ENCODE data around the gene PDE6H. TPM values are rescaled to one million over a fixed set of nuclear protein-coding genes. Genes with fewer than 3 reads are reported as not detected.

PDE6H gene
- total RNA-seq, 2 experiments from 2014 or later = not detected

DNA sequence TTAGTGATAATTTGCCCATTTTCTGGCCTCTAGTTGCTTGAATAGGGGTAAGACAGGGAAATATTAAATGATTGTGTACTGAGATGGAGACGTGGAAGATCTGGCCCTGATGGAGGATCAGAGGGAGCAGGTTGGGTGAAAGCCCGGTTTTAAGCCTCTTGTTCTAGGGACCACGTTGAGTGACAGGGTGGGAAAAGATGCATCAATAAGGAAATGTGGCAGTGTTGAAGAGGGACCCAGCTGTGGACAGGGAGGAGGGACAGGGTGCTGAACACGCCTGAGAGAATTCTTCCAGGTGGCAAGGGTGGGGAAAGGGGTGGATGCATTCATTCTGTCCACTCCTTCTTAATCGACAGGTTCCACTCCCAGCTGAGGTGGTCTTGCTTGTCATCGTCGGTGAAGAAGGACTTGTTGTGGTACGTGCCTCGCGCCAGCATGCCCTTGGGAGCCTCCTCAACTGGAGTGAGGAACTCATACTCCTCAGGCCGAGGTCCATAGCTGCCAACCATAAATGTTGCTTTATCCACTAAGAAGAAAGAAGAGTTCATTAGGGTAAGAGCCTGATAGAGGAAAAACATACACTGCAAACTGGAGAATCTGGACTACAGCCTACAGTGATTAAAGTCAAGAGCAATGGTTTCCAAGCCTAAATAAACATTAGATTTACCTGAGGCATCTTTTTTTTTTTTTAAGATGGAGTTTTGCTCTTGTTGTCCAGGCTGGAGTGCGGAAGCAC is 30.5 kb upstream of the PDE6H start:
- H3K27me3 Mint-ChIP-seq = no peaks in the 10 kb centered on the region
- H3K4me1 Mint-ChIP-seq = peaks cover 49% of the 10 kb centered on the region
- H3K27ac Mint-ChIP-seq = peak overlapping the region; percentile 18
- H3K36me3 Mint-ChIP-seq = peaks cover 85% of the 10 kb centered on the region
- no peak for DNase-seq
- H3K9me3 Mint-ChIP-seq = peaks cover 6% of the 10 kb centered on the region
- no peak overlapping the region for H3K4me3 Mint-ChIP-seq

DNA sequence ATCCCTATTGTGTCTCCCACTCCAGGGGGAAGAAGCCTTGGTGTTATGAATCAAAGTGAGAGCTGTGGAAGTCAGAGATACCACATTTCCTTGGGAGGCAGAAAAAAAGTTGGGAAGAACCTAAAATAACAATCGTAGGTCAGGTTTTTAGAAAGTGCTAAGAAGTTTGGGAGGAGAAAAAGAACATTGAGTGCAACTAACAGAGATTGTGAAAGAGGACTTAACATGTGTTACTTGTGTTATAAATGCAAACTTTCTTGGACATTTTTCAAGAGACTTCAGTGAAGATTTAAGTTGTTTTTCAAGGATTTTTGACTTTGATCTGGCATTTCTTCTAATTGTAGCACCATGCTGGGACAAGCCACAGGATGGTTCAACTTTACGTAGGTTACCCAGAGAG is 26.7 kb upstream of the PDE6H start:
- DNase-seq = no peak
- H3K27ac Mint-ChIP-seq = peak overlapping the region; percentile 93
- H3K4me1 Mint-ChIP-seq = peaks cover 54% of the 10 kb centered on the region
- no peaks in the 10 kb centered on the region for H3K9me3 Mint-ChIP-seq
- H3K36me3 Mint-ChIP-seq = peaks cover 79% of the 10 kb centered on the region
- H3K4me3 Mint-ChIP-seq = no peak overlapping the region
- no peaks in the 10 kb centered on the region for H3K27me3 Mint-ChIP-seq

DNA sequence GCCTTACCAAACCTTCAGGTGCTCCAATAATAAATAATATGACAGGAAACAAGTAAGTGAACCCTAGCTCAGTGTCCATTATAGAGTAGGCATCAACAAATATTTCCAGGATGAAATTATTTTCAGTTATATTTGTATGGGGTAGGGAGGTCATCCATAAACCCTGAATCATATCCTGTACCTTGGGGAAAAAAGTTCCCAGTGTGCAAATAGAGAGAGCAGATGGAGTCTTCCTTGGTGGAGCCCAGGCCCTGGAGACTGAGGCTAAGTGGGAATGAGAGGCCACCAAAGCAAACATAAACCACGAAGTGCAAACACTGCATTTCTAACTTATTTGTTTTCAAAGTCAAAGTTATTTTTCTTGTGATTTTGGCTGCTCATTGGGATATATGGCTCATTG is 26.0 kb upstream of the PDE6H start:
- Mint-ChIP-seq H3K27me3 (no peaks in the 10 kb centered on the region), H3K4me3 (peak overlapping the region; percentile 86), H3K27ac (peak overlapping the region; percentile 93), H3K4me1 (peaks cover 60% of the 10 kb centered on the region), H3K36me3 (peaks cover 78% of the 10 kb centered on the region), H3K9me3 (no peaks in the 10 kb centered on the region)
- DNase-seq = no peak

DNA sequence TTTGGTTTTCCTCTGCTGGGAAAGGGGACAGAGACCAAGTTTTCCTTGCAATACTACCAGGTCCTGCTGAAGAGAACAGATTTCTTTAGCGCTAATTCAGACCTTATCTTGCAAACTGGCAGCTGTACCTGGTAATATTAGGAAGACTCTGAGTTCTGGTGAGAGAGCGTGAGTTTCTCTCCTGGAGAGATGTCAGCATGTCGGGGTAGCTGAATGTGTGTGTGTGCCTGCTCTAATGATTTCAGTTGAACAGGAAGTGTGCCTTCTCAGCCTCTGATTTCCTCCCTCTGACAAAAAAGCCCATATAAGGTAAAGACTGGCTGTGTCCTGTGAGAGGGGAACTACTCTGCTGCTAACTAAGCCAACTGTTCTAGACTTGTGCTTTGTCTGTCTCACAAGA is 24.2 kb upstream of the PDE6H start:
- no peaks in the 10 kb centered on the region for H3K27me3 Mint-ChIP-seq
- no peaks in the 10 kb centered on the region for H3K9me3 Mint-ChIP-seq
- peak; percentile 50 for DNase-seq

DNA sequence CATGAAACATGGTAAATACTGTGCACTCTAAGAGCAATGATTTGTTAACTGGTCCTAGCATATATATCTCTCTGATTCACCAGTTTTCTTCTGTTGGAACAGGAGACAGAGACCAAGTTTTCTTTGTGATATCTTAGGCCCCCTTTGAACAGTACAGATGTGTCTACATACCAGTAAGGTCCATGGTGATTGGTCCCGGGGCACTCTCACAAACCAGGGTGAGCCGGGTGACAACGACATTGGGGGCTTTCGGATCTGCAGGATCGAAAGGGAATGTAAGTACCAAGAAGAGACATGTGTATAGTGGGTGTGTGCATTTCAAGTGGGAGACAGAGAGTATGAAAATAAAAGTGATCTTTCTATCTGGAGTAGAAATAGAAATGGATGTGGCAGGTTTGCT is 23.2 kb upstream of the PDE6H start:
- Mint-ChIP-seq H3K4me1 (peaks cover 84% of the 10 kb centered on the region), H3K27ac (peak overlapping the region; percentile 93), H3K9me3 (no peaks in the 10 kb centered on the region), H3K27me3 (no peaks in the 10 kb centered on the region), H3K36me3 (peaks cover 80% of the 10 kb centered on the region), H3K4me3 (peak overlapping the region; percentile 86)
- no peak for DNase-seq

More for the DNA sequence above, 24.2 kb upstream of the PDE6H start:
- Mint-ChIP-seq H3K36me3 (peaks cover 77% of the 10 kb centered on the region), H3K27ac (peak overlapping the region; percentile 93), H3K4me1 (peaks cover 76% of the 10 kb centered on the region), H3K4me3 (peak overlapping the region; percentile 86)

DNA sequence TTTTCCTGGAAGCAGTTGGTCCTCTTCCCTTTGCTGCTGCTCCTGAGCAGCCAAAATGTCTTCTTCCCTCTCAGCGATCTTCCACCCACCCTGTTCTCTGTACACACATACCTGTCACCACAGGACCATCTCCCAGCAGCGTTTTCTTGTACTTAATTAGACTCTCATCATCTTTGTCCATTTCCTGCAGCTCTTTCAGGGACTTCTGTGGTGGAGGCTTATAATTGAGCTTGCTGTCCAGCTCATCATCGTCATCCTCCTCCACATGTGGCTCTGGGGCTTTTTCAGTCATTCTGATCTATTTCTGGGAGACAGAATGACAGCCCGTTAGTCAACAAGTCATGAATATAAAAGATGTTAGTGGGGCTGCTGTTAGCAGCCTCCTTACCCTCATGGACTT is 22.4 kb upstream of the PDE6H start:
- Mint-ChIP-seq H3K9me3 (no peaks in the 10 kb centered on the region), H3K36me3 (peaks cover 72% of the 10 kb centered on the region), H3K27me3 (no peaks in the 10 kb centered on the region), H3K27ac (peak overlapping the region; percentile 93), H3K4me1 (peaks cover 82% of the 10 kb centered on the region), H3K4me3 (peak overlapping the region; percentile 86)
- no peak for DNase-seq

DNA sequence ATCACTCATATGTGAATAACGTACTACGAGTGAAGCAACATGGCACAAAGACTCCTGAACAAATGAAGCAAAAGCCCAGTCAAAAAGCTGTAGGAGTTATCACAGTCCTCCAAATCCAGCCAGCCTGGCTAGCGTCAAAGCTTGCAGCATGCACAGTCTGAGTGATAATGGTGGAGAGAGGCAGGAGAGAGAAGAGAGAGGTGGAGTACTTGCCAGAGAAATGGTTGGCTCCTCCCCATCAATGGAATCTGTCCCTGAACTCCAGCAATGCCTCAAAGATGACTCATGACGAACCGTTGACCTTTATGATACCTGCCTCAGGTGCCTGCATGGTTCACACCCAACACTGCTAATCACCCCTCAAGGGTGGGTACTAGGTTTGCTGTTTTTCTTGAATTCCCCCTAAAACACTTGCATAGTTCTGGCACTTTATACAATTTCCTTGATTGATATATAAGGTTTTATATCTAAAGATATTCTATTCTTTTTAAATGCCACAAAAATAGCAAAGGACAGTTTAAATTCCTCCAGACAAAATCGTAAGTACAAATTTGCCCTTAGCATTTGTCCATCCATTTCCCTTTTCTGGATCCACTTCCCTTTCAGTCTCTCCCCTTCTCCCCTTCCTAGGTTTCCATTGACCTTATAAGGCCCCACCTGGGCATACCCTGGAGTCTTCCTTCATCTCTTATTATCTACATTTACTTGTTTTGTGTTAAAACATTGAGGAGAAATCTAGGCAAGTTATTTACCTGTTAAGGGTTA is 21.7 kb upstream of the PDE6H start:
- Mint-ChIP-seq H3K27ac (peak overlapping the region; percentile 93), H3K4me1 (peaks cover 81% of the 10 kb centered on the region), H3K36me3 (peaks cover 65% of the 10 kb centered on the region), H3K9me3 (no peaks in the 10 kb centered on the region), H3K4me3 (peak overlapping the region; percentile 76), H3K27me3 (no peaks in the 10 kb centered on the region)
- no peak for DNase-seq

DNA sequence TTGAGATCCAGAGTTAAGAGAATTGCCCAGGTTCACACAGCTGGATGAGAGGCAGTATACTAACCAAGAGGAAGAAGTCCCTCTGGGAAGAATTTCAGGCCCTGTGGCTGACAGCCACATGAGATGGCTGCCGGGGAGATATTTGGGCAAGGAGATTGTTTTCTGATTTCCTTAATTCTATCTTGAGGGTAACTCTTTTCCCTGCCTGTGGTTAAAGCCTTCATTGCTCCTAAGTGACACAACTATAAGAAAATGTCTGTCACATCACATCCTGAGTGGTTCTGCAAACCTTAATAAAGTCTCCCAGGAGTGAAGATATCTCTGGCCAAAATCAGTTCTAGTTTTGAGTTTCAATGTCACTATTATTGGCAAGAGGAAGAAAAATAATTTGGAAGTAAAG is 21.0 kb upstream of the PDE6H start:
- no peaks in the 10 kb centered on the region for H3K9me3 Mint-ChIP-seq
- peaks cover 58% of the 10 kb centered on the region for H3K36me3 Mint-ChIP-seq
- H3K27ac Mint-ChIP-seq = peak overlapping the region; percentile 93
- peaks cover 81% of the 10 kb centered on the region for H3K4me1 Mint-ChIP-seq
- DNase-seq = no peak
- H3K4me3 Mint-ChIP-seq = peak overlapping the region; percentile 76
- H3K27me3 Mint-ChIP-seq = no peaks in the 10 kb centered on the region

DNA sequence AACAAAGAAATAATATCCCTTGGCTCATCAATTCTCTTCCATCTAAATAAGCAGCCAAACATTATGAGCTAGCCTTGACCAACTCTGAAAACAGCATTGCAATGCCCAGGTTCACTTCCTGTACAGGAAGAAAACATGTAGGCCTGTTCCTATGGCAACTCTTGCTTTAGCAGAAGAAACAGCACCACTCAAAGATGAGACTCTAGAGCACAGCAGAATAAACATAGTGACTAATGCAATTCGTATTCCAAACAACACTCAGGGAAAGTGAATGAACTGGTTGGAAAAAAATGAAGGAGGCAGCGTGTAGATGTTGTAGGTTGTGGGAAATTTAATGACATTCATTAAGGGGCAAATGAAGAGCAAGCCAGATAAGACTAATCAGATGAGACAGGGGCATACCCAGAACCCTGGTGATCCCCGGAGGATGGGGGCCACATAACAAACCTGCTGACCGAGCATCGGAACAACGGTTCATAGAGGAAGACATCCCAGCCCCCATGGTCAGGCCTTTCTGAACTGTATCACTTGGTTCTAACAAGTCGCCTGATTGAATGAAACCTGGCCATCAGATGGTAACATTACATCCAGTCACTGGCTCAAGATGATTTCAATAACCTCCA is 20.4 kb upstream of the PDE6H start:
- peaks cover 56% of the 10 kb centered on the region for H3K36me3 Mint-ChIP-seq
- no peak for DNase-seq
- H3K4me1 Mint-ChIP-seq = peaks cover 81% of the 10 kb centered on the region
- no peaks in the 10 kb centered on the region for H3K9me3 Mint-ChIP-seq
- peak overlapping the region; percentile 76 for H3K4me3 Mint-ChIP-seq
- no peaks in the 10 kb centered on the region for H3K27me3 Mint-ChIP-seq
- H3K27ac Mint-ChIP-seq = peak overlapping the region; percentile 93

DNA sequence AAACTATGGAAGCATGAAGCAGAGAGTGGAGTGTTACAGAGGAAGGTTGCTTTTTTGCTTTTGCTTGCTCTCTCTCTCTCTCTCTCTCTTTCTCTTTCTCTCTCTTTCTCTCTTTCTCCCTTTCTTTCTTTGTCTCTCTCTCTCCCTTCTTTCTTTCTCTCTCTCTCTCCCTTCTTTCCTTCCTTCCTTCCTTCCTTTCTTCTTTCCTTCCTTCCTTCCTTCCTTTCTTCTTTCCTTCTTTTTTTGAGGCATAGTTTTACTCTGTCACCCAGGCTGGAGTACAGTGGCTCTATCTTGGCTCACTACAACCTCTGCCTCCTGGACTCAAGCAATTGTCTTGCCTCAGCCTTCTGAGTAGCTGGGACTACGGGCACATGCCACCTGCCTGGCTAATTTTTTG is 19.1 kb upstream of the PDE6H start:
- Mint-ChIP-seq H3K27me3 (no peaks in the 10 kb centered on the region), H3K36me3 (peaks cover 56% of the 10 kb centered on the region), H3K4me1 (peaks cover 81% of the 10 kb centered on the region), H3K27ac (peak overlapping the region; percentile 93), H3K9me3 (no peaks in the 10 kb centered on the region), H3K4me3 (peak overlapping the region; percentile 76)
- no peak for DNase-seq

DNA sequence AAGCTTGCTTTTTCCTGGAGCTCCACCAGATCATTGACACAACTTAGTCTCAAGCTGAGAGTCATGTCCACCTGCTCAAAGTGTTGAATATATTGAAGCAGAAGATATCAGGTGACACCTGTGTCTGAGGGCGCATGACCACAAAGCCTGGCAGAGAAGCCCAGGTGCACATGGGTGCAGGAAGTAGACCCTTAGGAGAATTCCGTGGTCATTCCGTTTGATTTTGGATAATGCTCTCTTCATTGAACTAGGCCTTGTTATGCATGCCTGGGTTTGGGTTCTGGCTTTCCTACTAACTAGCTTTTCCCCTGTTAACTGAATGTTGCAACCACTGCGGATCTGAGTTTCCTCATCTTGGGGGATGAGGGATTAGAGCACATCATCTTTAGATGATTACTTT is 18.6 kb upstream of the PDE6H start:
- DNase-seq = no peak
- H3K36me3 Mint-ChIP-seq = peaks cover 56% of the 10 kb centered on the region
- H3K27me3 Mint-ChIP-seq = no peaks in the 10 kb centered on the region
- H3K4me3 Mint-ChIP-seq = peak overlapping the region; percentile 76
- H3K9me3 Mint-ChIP-seq = no peaks in the 10 kb centered on the region
- H3K4me1 Mint-ChIP-seq = peaks cover 80% of the 10 kb centered on the region
- H3K27ac Mint-ChIP-seq = peak overlapping the region; percentile 93

DNA sequence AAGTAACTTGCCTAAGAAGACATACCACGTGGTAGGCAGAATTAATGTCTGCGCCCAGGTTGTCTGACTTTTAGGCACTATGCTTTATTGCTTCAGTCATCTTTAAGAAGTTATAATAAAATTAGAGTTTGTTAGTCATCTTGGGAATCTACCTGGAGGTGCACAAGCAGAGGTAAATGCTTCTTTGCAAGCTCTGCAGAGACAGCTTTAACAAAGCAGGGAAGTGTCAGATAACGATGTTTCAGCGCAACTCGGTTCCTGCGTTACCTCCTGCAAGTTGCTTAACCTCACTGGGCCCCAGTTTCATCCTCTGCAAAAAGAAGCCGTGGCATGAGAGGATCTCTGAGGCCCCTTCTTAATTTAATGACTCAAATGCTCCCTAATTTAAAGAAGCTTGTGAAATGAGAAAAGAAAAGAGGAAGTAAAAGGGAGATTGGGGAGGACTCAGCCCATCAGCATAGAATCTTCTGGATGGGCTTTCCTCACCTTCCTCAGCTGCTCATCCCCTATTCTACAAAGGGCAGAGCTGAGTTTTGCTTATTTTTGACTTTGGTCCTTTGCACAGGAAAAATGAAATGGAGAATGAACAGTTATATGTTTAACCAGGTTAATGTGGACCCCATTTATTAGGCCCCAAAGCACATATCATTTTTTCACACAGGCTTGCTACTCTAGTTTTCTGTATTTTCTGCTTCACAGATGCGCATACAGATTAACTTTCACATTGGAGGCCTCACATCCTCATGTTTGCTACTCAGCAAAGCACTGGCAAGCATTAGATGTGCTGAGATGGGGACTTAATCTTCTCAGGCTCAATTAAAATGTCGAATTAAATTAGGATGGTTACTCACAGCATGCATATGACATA is 16.6 kb upstream of the PDE6H start:
- Mint-ChIP-seq H3K4me1 (peaks cover 66% of the 10 kb centered on the region), H3K9me3 (no peaks in the 10 kb centered on the region), H3K36me3 (peaks cover 61% of the 10 kb centered on the region), H3K4me3 (peak overlapping the region; percentile 98), H3K27ac (peak overlapping the region; percentile 97), H3K27me3 (no peaks in the 10 kb centered on the region)
- DNase-seq = peak; percentile 48

DNA sequence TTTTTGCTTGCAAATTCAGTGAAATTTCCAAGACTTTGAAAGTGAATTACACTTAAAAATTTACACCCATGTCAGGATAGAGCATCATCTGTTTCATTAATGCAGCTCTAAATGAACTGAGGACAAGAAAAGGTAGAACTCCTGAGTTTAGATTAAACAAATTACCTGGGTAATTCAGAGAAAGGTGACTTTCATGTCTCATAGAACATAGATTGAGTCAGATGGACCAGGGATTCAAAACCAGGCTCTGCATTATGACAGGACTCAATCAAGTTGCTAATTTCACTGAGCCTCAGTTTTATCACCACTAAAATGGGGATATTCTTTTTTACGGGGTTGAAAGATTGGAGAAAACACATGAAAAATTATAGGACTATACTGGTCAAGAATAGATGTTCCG is 15.9 kb upstream of the PDE6H start:
- no peaks in the 10 kb centered on the region for H3K9me3 Mint-ChIP-seq
- peak overlapping the region; percentile 97 for H3K27ac Mint-ChIP-seq
- H3K4me1 Mint-ChIP-seq = peaks cover 60% of the 10 kb centered on the region
- no peak for DNase-seq
- peaks cover 57% of the 10 kb centered on the region for H3K36me3 Mint-ChIP-seq
- peak overlapping the region; percentile 98 for H3K4me3 Mint-ChIP-seq
- no peaks in the 10 kb centered on the region for H3K27me3 Mint-ChIP-seq

DNA sequence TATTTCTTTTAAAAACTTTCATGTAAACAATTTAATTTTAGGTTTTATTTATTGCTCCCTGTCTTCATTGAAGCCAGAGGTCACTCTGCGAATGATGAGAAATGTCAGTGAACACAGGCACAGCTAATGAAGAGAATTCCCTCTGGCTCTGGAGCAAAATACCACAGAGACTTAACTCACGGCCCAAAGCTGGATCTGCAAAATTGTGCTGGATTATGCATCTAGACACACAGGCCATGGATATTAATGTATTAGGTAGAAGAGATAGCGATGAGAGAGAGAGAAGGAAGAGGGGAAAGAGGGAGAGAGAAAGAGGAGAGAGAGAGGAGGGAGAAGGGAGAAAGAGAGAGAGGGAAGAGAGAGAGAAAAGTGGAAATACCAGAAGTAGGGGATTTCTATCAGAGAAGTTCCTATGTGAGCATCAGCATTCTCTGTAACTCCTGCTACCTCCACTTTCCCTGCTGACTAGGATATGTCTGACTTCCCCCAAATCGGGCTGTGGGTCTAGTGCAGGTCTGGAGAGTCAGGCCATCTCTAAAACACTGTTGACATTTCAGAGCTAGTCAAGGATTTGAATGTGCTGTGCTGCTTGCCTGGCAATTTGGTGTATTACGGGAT is 15.2 kb upstream of the PDE6H start:
- Mint-ChIP-seq H3K4me3 (peak overlapping the region; percentile 98), H3K4me1 (peaks cover 52% of the 10 kb centered on the region), H3K27ac (peak overlapping the region; percentile 97), H3K27me3 (no peaks in the 10 kb centered on the region), H3K36me3 (peaks cover 51% of the 10 kb centered on the region), H3K9me3 (no peaks in the 10 kb centered on the region)
- DNase-seq = no peak
